Measurements from ENCODE around the gene GUSB. TPM values are rescaled to one million over a fixed set of nuclear protein-coding genes. Genes with fewer than 3 reads are reported as not detected.
A peak's percentile ranks its signal among the peaks of the same experiment; 100 is the strongest.
"Not testable (repeated sequence)": the region's sequence is repeated elsewhere in the genome, so short reads cannot be mapped to it uniquely, and the experiment has no call there.

The GUSB gene
- total RNA-seq, 4 donors from 2014 or later, result 13.8 to 22.8 (median 18.8) TPM

GRCh38 chr7:65953890-65954450 lies 28.0 kb downstream of the GUSB start:
- TF ChIP-seq CTCF (IDR thresholded peaks at IDR 0.05) (no peak), POLR2A (IDR thresholded peaks at IDR 0.05) (no peak)
- peak in 1 of 2 donors; percentile 46 for DNase-seq (ENCODE audit: low spot score in 2 of 2)
- H3K4me3 ChIP-seq (ENCODE audit: low read depth, poor library complexity, severe bottlenecking), result no peak overlapping the region
- 90 to 92% methylated on average over 15 of the region's 15 CpGs for WGBS, 2 donors
- intact Hi-C loops (cut with DNase I; ENCODE audit: low total_unique reads), result no loop called here

- TF ChIP-seq POLR2A (IDR thresholded peaks at IDR 0.05) (no peak), CTCF (IDR thresholded peaks at IDR 0.05) (no peak)
- 90 to 92% methylated on average over 5 of the region's 5 CpGs for WGBS, 2 donors
- intact Hi-C loops (cut with DNase I; ENCODE audit: low total_unique reads), result no loop called here
- H3K4me3 ChIP-seq (ENCODE audit: low read depth, poor library complexity, severe bottlenecking), result no peak overlapping the region
- DNase-seq (ENCODE audit: low spot score in 2 of 2), result no peak
Measured at GRCh38 chr7:65953001-65953720, 28.9 kb downstream of the GUSB start.

- intact Hi-C loops (cut with DNase I; ENCODE audit: low total_unique reads), result no loop called here
- 87% methylated on average over 9 of the region's 9 CpGs for WGBS, 2 donors
- no peak for TF ChIP-seq CTCF (IDR thresholded peaks at IDR 0.05)
- H3K4me3 ChIP-seq (ENCODE audit: low read depth, poor library complexity, severe bottlenecking), result no peak overlapping the region
- peak in 1 of 2 donors; percentile 29 for DNase-seq (ENCODE audit: low spot score in 2 of 2)
Measured at GRCh38 chr7:65951837-65952578, 30.0 kb downstream of the GUSB start.

GRCh38 chr7:65946904-65947303 lies 35.1 kb downstream of the GUSB start:
- H3K4me3 ChIP-seq (ENCODE audit: low read depth, poor library complexity, severe bottlenecking), result no peak overlapping the region
- intact Hi-C loops (cut with DNase I; ENCODE audit: low total_unique reads), result no loop called here
- peak in 1 of 2 donors; percentile 80 for DNase-seq (ENCODE audit: low spot score in 2 of 2)
- no peak for TF ChIP-seq CTCF (IDR thresholded peaks at IDR 0.05)
- no peak for TF ChIP-seq POLR2A (IDR thresholded peaks at IDR 0.05)
- 53 to 67% methylated on average over 4 of the region's 4 CpGs for WGBS, 2 donors

- H3K4me3 ChIP-seq (ENCODE audit: low read depth, poor library complexity, severe bottlenecking); DNase-seq (ENCODE audit: low spot score in 2 of 2); intact Hi-C loops (cut with DNase I; ENCODE audit: low total_unique reads): not testable (repeated sequence)
- 45 to 65% methylated on average over 1 of the region's 5 CpGs for WGBS, 2 donors
Measured at GRCh38 chr7:65945787-65946186, 36.2 kb downstream of the GUSB start.

DNA sequence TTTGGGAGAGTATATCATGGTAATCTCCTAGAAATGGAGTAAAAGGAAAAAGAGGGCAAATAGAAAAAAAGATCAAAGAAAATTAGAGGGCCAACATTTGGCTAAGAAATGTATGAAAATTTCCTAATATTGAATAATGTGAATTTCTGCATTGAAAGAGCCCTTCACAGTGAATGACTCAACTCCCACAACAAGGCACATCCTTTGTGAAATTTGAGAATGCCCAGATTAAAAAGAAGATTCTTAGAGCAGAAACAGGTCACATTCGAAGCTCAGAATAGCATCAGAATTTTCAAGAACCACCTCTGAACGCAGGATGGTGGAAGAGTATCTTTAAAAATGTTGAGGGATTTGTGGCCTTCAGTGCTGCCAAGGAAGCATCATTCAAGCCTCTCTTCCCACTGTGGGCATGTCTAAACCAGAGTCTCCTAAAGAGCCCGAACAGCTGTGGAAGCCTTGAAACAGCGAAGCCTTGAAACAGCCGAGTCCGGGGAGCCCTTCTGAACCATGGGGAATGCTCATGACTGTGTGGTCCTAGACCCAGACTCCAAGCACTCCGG lies 43.6 kb downstream of the GUSB start:
- H3K4me3 ChIP-seq (ENCODE audit: low read depth, poor library complexity, severe bottlenecking), result no peak overlapping the region
- WGBS, 2 donors, result 93 to 94% methylated on average over 7 of the region's 7 CpGs
- no peak for TF ChIP-seq POLR2A (IDR thresholded peaks at IDR 0.05)
- TF ChIP-seq CTCF (IDR thresholded peaks at IDR 0.05), result no peak
- intact Hi-C loops (cut with DNase I; ENCODE audit: low total_unique reads), result no loop called here
- no peak for DNase-seq (ENCODE audit: low spot score in 2 of 2)
